Kidney capillary endothelial cell (primary cell): ENCODE data around the gene QPRT.
A peak's percentile ranks its signal among the peaks of the same experiment; 100 is the strongest.
"Not testable (repeated sequence)": the region's sequence is repeated elsewhere in the genome, so short reads cannot be mapped to it uniquely, and the experiment has no call there.

Experiments used
- DNase-seq: peaks from one replicate; pipeline ENCODE4 v3.0.0-alpha.2; 2018; ENCODE audit warnings: low spot score

QPRT gene

GRCh38 chr16:29694384-29695195 lies 15.6 kb downstream of the QPRT start:
- DNase-seq, result no peak

DNA sequence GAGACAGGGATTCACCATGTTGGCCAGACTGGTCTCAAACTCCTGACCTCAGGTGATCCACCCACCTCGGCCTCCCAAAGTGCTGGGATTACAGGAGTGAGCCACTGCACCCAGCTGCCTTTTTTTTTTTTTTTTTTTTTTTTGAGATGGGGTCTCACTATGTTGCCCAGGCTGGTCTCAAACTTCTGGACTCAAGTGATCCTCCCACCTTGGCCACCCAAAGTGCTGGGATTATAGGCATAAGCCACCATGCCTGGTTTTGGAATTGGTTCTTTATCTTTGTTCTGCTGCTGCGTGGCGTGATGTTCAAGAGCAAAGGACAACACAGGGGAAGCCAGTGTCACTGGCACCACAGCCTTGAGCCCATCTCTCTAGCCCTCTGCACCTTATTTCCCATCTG lies 16.7 kb downstream of the QPRT start:
- not testable (repeated sequence) for DNase-seq

DNA sequence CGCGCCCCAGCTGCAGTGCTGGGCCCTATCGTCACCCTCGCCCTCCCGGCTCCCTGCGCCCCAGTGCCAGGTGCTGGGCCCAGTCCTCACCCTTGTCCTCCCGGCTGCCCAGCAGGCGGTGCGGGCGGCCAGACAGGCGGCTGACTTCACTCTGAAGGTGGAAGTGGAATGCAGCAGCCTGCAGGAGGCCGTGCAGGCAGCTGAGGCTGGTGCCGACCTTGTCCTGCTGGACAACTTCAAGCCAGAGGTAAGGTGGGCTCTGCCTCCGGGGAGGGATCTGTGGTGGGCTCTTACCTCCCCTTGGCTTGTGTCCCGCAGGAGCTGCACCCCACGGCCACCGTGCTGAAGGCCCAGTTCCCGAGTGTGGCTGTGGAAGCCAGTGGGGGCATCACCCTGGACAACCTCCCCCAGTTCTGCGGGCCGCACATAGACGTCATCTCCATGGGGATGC lies 17.9 kb downstream of the QPRT start:
- DNase-seq, result no peak

DNA sequence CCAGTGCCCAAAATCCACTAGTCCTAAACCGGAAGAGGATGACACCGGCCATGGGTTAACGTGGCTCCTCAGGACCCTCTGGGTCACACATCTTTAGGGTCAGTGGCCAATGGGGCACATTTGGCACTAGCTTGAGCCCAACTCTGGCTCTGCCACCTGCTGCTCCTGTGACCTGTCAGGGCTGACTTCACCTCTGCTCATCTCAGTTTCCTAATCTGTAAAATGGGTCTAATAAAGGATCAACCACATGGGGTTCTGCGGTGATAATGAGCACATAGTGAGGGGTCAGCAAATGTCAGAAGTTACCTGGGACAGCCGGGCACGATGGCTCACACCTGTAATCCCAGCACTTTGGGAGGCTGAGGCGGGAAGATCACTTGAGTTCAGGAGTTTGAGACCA lies 18.4 kb downstream of the QPRT start:
- DNase-seq, result no peak

GRCh38 chr16:29698042-29698441 lies 19.1 kb downstream of the QPRT start:
- DNase-seq, result no peak

DNA sequence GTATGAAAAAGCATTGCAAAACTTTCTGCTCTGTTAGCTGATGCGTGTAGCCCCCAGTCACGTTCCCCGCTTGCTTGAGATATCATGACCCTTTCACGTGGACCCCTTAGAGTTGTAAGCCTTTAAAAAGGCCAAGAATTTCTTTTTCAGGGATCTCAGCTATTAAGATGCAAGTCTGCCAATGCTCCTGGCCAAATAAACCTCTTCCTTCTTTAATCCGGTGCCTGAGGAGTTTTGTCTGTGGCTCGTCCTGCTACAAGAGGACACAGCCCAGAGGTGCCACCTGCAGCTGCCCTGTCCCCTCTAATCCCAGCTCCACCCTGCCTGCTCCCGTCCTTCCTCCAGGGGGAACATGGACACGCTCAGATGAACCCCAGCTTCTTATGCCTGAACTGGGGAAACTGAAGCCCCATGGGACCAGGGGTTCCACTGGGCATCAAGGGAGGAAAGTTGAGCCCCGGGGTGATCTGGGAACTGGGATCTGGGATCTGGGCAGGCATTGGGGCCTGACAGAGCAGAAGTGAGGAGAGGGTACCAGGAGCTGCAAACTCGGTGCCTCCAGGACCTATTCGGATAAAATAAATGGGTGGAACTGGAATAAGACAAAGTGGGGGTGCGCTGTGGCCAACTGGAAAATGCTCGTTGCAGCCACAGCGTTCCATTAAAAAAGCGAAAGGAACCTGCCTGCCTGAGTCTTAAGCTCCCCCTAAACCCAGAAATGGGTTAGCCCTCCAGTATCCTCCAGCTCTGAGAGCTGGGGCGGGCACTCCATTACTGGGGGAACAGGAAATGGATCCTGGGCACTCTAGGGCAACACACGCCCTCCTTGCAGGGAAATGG lies 19.7 kb downstream of the QPRT start:
- DNase-seq, result no peak

- no peak for DNase-seq
These were observed 20.6 kb downstream of the QPRT start for GRCh38 chr16:29699324-29700219.

GRCh38 chr16:29700253-29700987 lies 21.4 kb downstream of the QPRT start:
- DNase-seq, result peak; percentile 70

DNA sequence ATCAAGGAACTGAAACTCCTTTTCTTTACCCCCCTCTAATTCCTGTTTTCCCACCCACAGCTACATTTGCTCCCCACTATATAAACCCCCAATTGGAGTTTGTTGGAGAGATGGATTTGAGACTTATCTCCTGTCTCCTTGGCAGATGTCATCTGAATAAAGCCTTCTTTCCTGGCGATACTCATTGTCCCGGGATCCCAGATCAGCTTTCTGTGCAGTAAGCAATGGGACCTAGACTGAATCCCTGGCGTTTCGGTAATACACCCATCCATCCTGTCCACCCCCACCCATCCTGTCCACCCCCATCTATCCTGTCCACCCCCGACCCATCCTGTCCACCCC lies 22.2 kb downstream of the QPRT start:
- no peak for DNase-seq

DNA sequence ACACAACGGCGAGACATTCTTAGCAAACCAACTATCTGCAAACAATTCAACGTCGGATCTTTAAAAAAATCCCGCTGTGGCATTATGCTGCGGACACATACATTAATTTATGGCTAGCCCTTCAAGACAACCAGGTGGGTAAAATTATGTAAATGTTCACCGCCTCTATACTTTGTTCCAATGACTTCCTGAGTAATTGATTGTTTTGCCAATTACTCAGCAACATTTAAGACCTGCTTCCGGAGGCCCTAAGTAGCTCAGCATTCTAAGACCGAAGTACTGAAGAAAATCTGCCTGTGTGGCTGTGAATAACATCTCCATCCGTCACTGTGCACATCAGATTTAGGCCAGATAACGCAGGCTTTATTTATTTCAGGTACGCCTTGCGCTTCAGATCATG lies 23.3 kb downstream of the QPRT start:
- no peak for DNase-seq

- no peak for DNase-seq
These were observed 26.1 kb downstream of the QPRT start for GRCh38 chr16:29705030-29705429.

GRCh38 chr16:29707160-29707559 lies 28.2 kb downstream of the QPRT start:
- DNase-seq, result not testable (repeated sequence)

DNA sequence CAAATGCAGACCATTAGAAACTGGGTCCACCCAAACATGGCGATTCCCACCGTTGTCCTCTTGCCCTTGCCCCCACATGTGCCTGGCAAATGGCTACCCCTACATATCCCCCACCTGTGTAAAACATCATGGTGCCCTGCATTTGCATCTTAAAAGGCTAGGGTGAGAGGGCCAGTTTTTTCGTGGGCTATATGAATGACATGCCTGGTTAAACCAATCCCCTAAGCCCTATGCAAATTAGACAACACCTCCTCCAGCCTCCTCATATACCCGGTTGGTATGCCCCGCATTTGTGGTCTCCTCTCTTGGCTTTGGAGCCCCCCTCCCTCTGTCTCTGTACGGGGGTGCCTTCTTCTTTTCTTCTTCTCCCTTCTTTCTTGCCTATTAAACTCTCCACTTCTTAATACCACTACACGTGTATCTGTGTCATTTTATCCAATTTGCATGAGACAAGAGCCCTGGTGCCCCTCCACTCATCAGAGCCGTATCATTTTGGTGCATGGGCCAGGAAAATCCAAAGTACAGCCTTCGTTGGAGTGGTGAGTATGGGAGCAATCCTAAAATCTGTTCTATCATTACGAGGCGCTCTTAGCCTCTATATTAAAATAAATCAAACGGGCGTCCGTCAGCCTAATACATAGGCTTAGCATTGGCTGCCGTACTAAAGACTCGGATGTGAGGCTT lies 30.1 kb downstream of the QPRT start:
- DNase-seq, result no peak

DNA sequence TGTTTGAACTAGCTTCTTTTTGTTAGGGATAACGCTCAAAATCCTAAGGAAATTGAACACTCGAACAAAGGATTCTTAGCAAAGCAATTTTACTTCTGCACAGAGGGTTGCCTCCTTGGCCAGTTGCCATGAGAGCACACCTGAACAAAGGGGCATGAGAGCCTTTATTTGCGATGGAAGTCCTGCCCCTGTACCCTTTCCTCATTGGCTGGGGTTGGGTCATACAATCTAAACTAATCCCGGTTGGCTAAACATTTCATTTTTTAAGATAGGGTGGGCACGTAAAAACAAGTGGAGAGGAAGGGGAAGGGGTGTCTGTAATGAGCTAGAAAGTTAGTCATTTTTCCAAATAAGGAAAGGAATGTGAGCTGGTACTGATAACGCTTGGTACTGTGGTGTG lies 30.7 kb downstream of the QPRT start:
- not testable (repeated sequence) for DNase-seq

DNA sequence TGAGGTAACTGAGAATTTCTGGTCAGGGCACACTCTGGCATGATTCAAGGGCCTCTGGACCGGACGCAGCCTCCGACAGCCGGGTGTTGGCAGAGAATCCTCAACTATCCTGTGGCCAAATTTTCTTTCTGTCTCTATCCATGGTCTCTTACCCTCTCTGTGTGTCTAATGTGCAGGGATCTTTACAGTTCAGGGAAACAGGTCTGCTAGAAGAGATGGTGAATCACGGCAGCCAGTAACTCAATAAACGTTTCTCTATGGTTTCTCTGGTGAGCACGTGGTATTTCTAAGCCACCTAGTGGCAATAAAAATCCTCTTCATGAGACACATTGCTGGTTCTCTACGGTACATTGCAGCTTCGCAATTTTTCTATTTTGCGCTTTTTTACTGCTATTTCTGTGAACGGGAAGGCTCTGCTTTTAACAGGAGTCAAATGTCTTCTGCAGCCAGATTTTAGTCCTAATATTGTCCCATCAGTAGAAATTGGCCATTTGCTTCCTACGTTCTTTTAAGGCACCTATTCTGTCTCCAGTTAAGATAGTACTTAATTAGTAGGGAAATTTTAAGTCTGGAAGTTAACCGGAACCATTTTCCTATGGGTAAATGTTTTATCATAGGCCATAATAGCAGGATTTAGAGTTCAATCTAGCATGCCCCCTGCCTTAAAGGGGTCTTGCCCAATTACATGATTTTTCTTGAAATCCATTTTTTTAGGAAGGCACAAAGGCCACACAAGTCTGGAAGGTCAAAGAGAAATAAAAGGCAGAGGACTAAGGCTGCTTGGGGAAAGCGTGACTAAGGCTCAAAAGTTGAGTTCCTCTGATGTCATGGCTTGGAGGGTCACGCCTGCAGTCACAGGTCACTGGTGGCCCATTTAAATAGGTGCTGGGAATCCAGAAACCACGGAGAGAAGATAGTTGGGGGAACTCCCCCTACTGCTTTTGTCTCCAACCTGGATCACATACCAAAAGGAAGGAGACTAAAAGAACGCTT lies 31.5 kb downstream of the QPRT start:
- peak; percentile 62 for DNase-seq

- DNase-seq, result no peak
These were observed 33.8 kb downstream of the QPRT start for GRCh38 chr16:29712809-29713208.

DNA sequence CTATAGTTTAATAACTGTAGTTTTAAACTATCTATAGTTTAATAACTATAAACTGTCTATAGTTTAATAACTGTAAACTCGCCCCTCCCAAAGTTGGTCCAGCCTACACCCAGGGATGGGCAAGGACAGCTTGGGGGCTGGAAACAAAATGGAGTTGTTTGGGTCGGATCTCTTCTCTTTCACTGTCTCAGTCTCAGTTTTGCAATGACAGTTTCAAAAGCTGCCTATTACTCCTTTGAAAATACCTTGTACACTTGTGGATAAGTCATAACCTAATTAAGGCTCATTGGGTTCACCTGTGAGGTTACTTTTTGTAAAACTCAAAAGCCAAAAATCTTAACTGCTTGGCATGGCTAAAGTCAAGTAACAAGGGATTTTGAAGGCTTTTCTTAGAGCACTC lies 35.4 kb downstream of the QPRT start:
- no peak for DNase-seq

GRCh38 chr16:29714972-29715371 lies 36.0 kb downstream of the QPRT start:
- DNase-seq, result no peak

GRCh38 chr16:29717113-29717512 lies 38.1 kb downstream of the QPRT start:
- no peak for DNase-seq

GRCh38 chr16:29719063-29719462 lies 40.1 kb downstream of the QPRT start:
- DNase-seq, result no peak
